ENCODE results near the gene JMJD4.

GRCh38 chr1:227776331-227776771 lies 41.2 kb upstream of the JMJD4 start:
- TF ChIP-seq NFE2L1 (tag; IDR thresholded peaks at IDR 0.05; ENCODE audit: borderline replicate concordance, low read depth) = no peak
- TF ChIP-seq RAD21 (CRISPR knock-in tag; conservative IDR thresholded peaks at IDR 0.05 in 1 of 2, IDR thresholded peaks at IDR 0.05 in 1 of 2) = no peak
